Heart left ventricle (tissue), 16 donors: ENCODE data around the gene GTF2A1. TPM values are rescaled to one million over a fixed set of nuclear protein-coding genes. Genes with fewer than 3 reads are reported as not detected.

Experiments
- ATAC-seq, 4 donors: fragments of 200-7000 bp; cut with Tn5 transposase; one replicate each; pipeline ENCODE4 v1.9.1; 2020 to 2022; ENCODE audit warnings: moderate library complexity in 4 of 4, mild to moderate bottlenecking in 3 of 4, moderate number of reproducible peaks in 1 of 4
- DNase-seq, 5 donors: peaks; one replicate each; pipeline ENCODE4 v3.0.0-alpha.2; 2020
- H3K27ac ChIP-seq, 12 donors: fragments of 200-600 bp; sonication (generic) in 4 of 12; one replicate each; pipeline versions ENCODE4 v1.5.0 to v1.8.0; 2016 to 2022; ENCODE audit warnings: mild to moderate bottlenecking in 2 of 12
- H3K27me3 ChIP-seq, 9 donors: fragments of 200-600 bp; sonication (generic) in 2 of 9; one replicate each; pipeline versions ENCODE4 v1.5.1 to v1.8.0; 2016 to 2022; ENCODE audit warnings: mild to moderate bottlenecking in 3 of 9
- H3K36me3 ChIP-seq, 9 donors: fragments of 200-600 bp; sonication (generic) in 2 of 9; one replicate each; pipeline versions ENCODE4 v1.5.0 to v1.8.0; 2018 to 2022; ENCODE audit warnings: mild to moderate bottlenecking in 2 of 9
- H3K4me1 ChIP-seq, 12 donors: fragments of 200-600 bp; sonication (generic) in 4 of 12; one replicate each; pipeline versions ENCODE4 v1.5.0 to v1.8.0; 2016 to 2022; ENCODE audit warnings: mild to moderate bottlenecking in 3 of 12
- H3K4me3 ChIP-seq, 12 donors: fragments of 200-600 bp; sonication (generic) in 4 of 12; one replicate each; pipeline versions ENCODE4 v1.5.0 to v1.8.0; 2017 to 2022; ENCODE audit warnings: mild to moderate bottlenecking in 9 of 12, moderate library complexity in 4 of 12
- H3K9me3 ChIP-seq, 12 donors: fragments of 200-600 bp; sonication (generic) in 4 of 12; one replicate each; pipeline versions ENCODE4 v1.5.0 to v1.8.0; 2016 to 2022; ENCODE audit warnings: mild to moderate bottlenecking in 1 of 12
- CTCF ChIP-seq, 12 donors: fragments of 200-600 bp; sonication (generic) in 4 of 12; IDR thresholded peaks; one replicate each; pipeline versions ENCODE4 v1.5.0 to v1.8.0; 2018 to 2022; ENCODE audit warnings: antibody characterized with exemption in 12 of 12, mild to moderate bottlenecking in 5 of 12
- POLR2A ChIP-seq, 2 donors: fragments of 450-650 bp; IDR thresholded peaks; one replicate each; pipeline ENCODE4 v1.6.1; 2017; ENCODE audit warnings: antibody characterized with exemption in 2 of 2, mild to moderate bottlenecking in 2 of 2, moderate library complexity in 2 of 2
- WGBS, 4 donors: extraction: QIAGEN DNeasy Blood & Tissue Kit in 2 of 4; methylation state at CpG; one replicate each; pipeline versions ENCODE4 v1.1.5 to v1.1.7; 2013 to 2018; 5-methylcytosine and 5-hydroxymethylcytosine counted together
- intact Hi-C, 10 donors: fragments of 100-400 bp; cut with DNase I; formaldehyde crosslinking; loops; one replicate each; pipeline versions ENCODE4 v1.11.1 to v1.14.2; 2022
- long read RNA-seq, 3 donors: library from polyadenylated mRNA; unstranded; transcript quantifications; one replicate each; pipeline ENCODE4 v2.0.0, GENCODE V29; 2020 to 2021
- polyA plus RNA-seq, 2 donors: library from polyadenylated mRNA; stranded (reverse); fragments of 200-250 nt; gene quantifications; one replicate each; pipeline ENCODE4 v1.2.3, GENCODE V29; 2013
- total RNA-seq, 9 donors: library from RNA; depleted of rRNA in 2 of 9; stranded (reverse); fragments of >200 nt in 2 of 9; fragmentation: NEBNext Ultra II Directional in 3 of 9; extraction: Animal tissue kit (Norgen Biotek cat#: 25700) in 3 of 9; gene quantifications; one replicate each; pipeline versions ENCODE4 v1.1.0 to v1.2.4, GENCODE V29; 2016 to 2023
- donor health status: ischemic (EF 13 %, LVEDD 7.1; RV severe dilation, severe dysfunction).
- donor health status: healthy with polysubstance abuse.
- donor health status: DM: no; HTN: yes; CAD: no.
- donor health status: DM: no; HTN: no; CAD: no.
- donor health status: ischemic (EF 25% LVEDD 6.9; RV normal size, moderate dysfunction).
- donor health status: ischemic (EF 25% LVEDD 5.7; RV mildly dilated, moderate dysfunction).
- donor health status: healthy.
- donor health status: DM: yes; HTN: yes; CAD: no.
- donor health status: ischemic (EF 35%, LVEDD 5.7; RV mildly dilated, moderate dysfunction).
- donor health status: nonischemic (EF 11% LVEDD 7.7; RV severe dilation, severe dysfunction).
- donor health status: DM: yes; HTN: yes; CAD: no.
- donor health status: PGD.
- donor health status: ischemic (EF 29% LVEDD 5.4; RV normal size, mild dysfunction).
- donor health status: nonischemic (EF 23%, LVEDD 6.1; RV moderate dilation, normal function).

GTF2A1 gene
- total RNA-seq, result 10 to 100 TPM; 12.7 to 31.3 (median 23.3) TPM
- polyA plus RNA-seq, result 1 to 10 TPM; 3.4 to 9.0 TPM
- long read RNA-seq, donor 1, full-length matches to known transcripts, result 1 of 6 reads
- long read RNA-seq, donor 1, partial matches to known transcripts, result 0 of 6 reads
- long read RNA-seq, donor 1, other reads (novel, unspliced or antisense), result 5 of 6 reads
- long read RNA-seq, donor 2, full-length matches to known transcripts, result 4 of 9 reads
- long read RNA-seq, donor 2, partial matches to known transcripts, result 0 of 9 reads
- long read RNA-seq, donor 2, other reads (novel, unspliced or antisense), result 5 of 9 reads
- long read RNA-seq, donor 3, partial matches to known transcripts, result 0 of 2 reads
- long read RNA-seq, donor 3, other reads (novel, unspliced or antisense), result 2 of 2 reads

- peak within 1 kb of the TSS; percentile 95 to 100 (median 98) for H3K27ac ChIP-seq
- peak within 1 kb of the TSS; percentile 80 to 91 (median 86) for H3K4me3 ChIP-seq
- peak; percentile 88 to 95 for TF ChIP-seq POLR2A (IDR thresholded peaks at IDR 0.05)
- peak in 1 of 12 donors; percentile 4 for TF ChIP-seq CTCF (IDR thresholded peaks at IDR 0.05)
- peaks cover 0 to 34% (median 25%) of the 10 kb centered on the region in 12 donors for H3K4me1 ChIP-seq
- DNase-seq (peak; percentile 95 to 98 (median 97)), ATAC-seq (peak; percentile 86 to 95 (median 90))
- WGBS, 4 donors, result 0% methylated on average over 45 to 84 of the region's 84 CpGs
- H3K27me3 ChIP-seq, result no peaks in the 10 kb centered on the region
- intact Hi-C loops, result loop anchor here in 2 of 10 donors (1.0 kb wide), 1 partner anchor 51 kb away; no protein-coding TSS in a partner anchor
- H3K36me3 ChIP-seq, result peaks cover 0 to 11% (median 2%) of the 10 kb centered on the region in 9 donors
- no peaks in the 10 kb centered on the region for H3K9me3 ChIP-seq
Observed at GRCh38 chr14:81220830-81221578, at the start of gene GTF2A1. GTF2A1 (minus strand) TSS chr14:81220959; CDS start chr14:81220518, 441 bp downstream.

- TF ChIP-seq POLR2A (IDR thresholded peaks at IDR 0.05) (no peak), CTCF (IDR thresholded peaks at IDR 0.05) (no peak)
- Histone ChIP-seq H3K4me3 (no peak overlapping the region), H3K9me3 (no peaks in the 10 kb centered on the region), H3K36me3 (peaks cover 0 to 9% (median 0%) of the 10 kb centered on the region in 9 donors), H3K27ac (no peak overlapping the region), H3K27me3 (peaks cover 0 to 8% (median 0%) of the 10 kb centered on the region in 9 donors), H3K4me1 (peaks cover 0 to 24% (median under 1%) of the 10 kb centered on the region in 12 donors)
- intact Hi-C loops, result loop anchor here in 9 of 10 donors (1.0 to 5.0 kb wide), 8 partner anchors 67 to 195 kb away; no protein-coding TSS in a partner anchor
- ATAC-seq (no peak), DNase-seq (no peak)
- 57 to 79% (median 68%) methylated on average over 3 of the region's 3 CpGs for WGBS, 4 donors
Observed at GRCh38 chr14:81269979-81270375, 49.2 kb upstream of the GTF2A1 start.

GRCh38 chr14:81269100-81269978, 48.6 kb upstream of the GTF2A1 start:
- no peak overlapping the region for H3K27ac ChIP-seq
- no peak overlapping the region for H3K4me3 ChIP-seq
- no peaks in the 10 kb centered on the region for H3K9me3 ChIP-seq
- peak in 3 of 4 donors; percentile 65 to 87 (median 69) for ATAC-seq
- H3K36me3 ChIP-seq, result peaks cover 0 to 9% (median 0%) of the 10 kb centered on the region in 9 donors
- peaks cover 0 to 18% (median 0%) of the 10 kb centered on the region in 12 donors for H3K4me1 ChIP-seq
- DNase-seq, result no peak
- 39 to 44% (median 40%) methylated on average over 7 of the region's 7 CpGs for WGBS, 4 donors
- intact Hi-C loops, result loop anchor here in 8 of 10 donors (1.0 to 5.0 kb wide), 7 partner anchors 183 to 195 kb away; no protein-coding TSS in a partner anchor
- H3K27me3 ChIP-seq, result peaks cover 0 to 8% (median 0%) of the 10 kb centered on the region in 9 donors
- TF ChIP-seq CTCF (IDR thresholded peaks at IDR 0.05) (peak; percentile 54 to 83 (median 74)), POLR2A (IDR thresholded peaks at IDR 0.05) (no peak)
